Suprapubic skin (tissue), 4 donors: ENCODE results near the gene SULT1C3. TPM values are rescaled to one million over a fixed set of nuclear protein-coding genes. Genes with fewer than 3 reads are reported as not detected.

Source experiments
- DNase-seq, 2 donors: peaks; one replicate each; pipeline ENCODE4 v3.0.0-alpha.2; 2019; ENCODE audit warnings: low spot score in 2 of 2
- H3K27ac ChIP-seq: fragments of 200-600 bp; sonication (generic); one replicate; pipeline ENCODE4 v1.5.1; 2019
- H3K27me3 ChIP-seq: fragments of 200-600 bp; sonication (generic); one replicate; pipeline ENCODE4 v1.5.1; 2019
- H3K36me3 ChIP-seq: fragments of 200-600 bp; sonication (generic); one replicate; pipeline ENCODE4 v1.5.1; 2019
- H3K4me1 ChIP-seq: fragments of 200-600 bp; sonication (generic); one replicate; pipeline ENCODE4 v1.5.1; 2019
- H3K4me3 ChIP-seq: fragments of 200-600 bp; sonication (generic); one replicate; pipeline ENCODE4 v1.5.1; 2019; ENCODE audit warnings: mild to moderate bottlenecking
- H3K9me3 ChIP-seq: fragments of 200-600 bp; sonication (generic); one replicate; pipeline ENCODE4 v1.5.1; 2019
- CTCF ChIP-seq, 2 donors: fragments of 200-600 bp in 1 of 2; fragments of 450-650 bp in 1 of 2; sonication (generic) in 1 of 2; IDR thresholded peaks; one replicate each; pipeline ENCODE4 v1.5.1; 2016 to 2019; ENCODE audit warnings: antibody characterized with exemption in 2 of 2, mild to moderate bottlenecking in 1 of 2, moderate library complexity in 1 of 2
- EP300 ChIP-seq: sonication (generic); formaldehyde crosslinking; IDR thresholded peaks from one replicate; pipeline ENCODE4 v1.6.1; 2017; ENCODE audit warnings: antibody characterized with exemption
- POLR2A ChIP-seq, 2 donors: fragments of 450-650 bp; IDR thresholded peaks; one replicate each; pipeline ENCODE4 v1.6.1; 2017; ENCODE audit warnings: antibody characterized with exemption in 2 of 2, mild to moderate bottlenecking in 2 of 2, moderate library complexity in 2 of 2
- POLR2AphosphoS5 ChIP-seq, 3 donors: sonication (generic); formaldehyde crosslinking; IDR thresholded peaks; one replicate each; pipeline ENCODE4 v1.6.1; 2017; ENCODE audit warnings: antibody characterized with exemption in 3 of 3
- WGBS: methylation state at CpG from one replicate; pipeline ENCODE4 v1.1.5; 2018; 5-methylcytosine and 5-hydroxymethylcytosine counted together
- total RNA-seq, 4 donors: library from RNA; depleted of rRNA; stranded (reverse); fragments of >200 nt; gene quantifications; one replicate each; pipeline ENCODE4 v1.1.0, GENCODE V29; 2016

SULT1C3 gene
- total RNA-seq, 4 donors from 2014 or later: not detected

- Histone ChIP-seq H3K9me3 (no peaks in the 10 kb centered on the region), H3K36me3 (no peaks in the 10 kb centered on the region), H3K27ac (no peak overlapping the region), H3K4me3 (no peak overlapping the region), H3K27me3 (no peaks in the 10 kb centered on the region), H3K4me1 (no peaks in the 10 kb centered on the region)
- 93% methylated on average over 2 of the region's 2 CpGs for WGBS
- TF ChIP-seq POLR2AphosphoS5 (IDR thresholded peaks at IDR 0.05): no peak
- no peak for TF ChIP-seq CTCF (IDR thresholded peaks at IDR 0.05)
- TF ChIP-seq EP300: no peak
- no peak for TF ChIP-seq POLR2A (IDR thresholded peaks at IDR 0.05)
- no peak for DNase-seq
These were observed 66.1 kb downstream of the SULT1C3 start for GRCh38 chr2:108305901-108306300.

GRCh38 chr2:108309903-108310302 lies 70.1 kb downstream of the SULT1C3 start:
- Histone ChIP-seq H3K4me3 (no peak overlapping the region), H3K36me3 (no peaks in the 10 kb centered on the region), H3K27me3 (no peaks in the 10 kb centered on the region), H3K4me1 (no peaks in the 10 kb centered on the region), H3K27ac (no peak overlapping the region), H3K9me3 (no peaks in the 10 kb centered on the region)
- TF ChIP-seq POLR2AphosphoS5 (IDR thresholded peaks at IDR 0.05) (no peak), EP300 (no peak), CTCF (IDR thresholded peaks at IDR 0.05) (no peak), POLR2A (IDR thresholded peaks at IDR 0.05) (no peak)
- no peak for DNase-seq

Other genes starting within 250 kb of the SULT1C3 start
- gene SULT1C2, start 48.9 kb downstream of the SULT1C3 start, total RNA-seq: not detected
- gene SULT1C4, start 138.0 kb downstream of the SULT1C3 start, total RNA-seq: 1 to 10 TPM in 1 of 4 donors, under 1 TPM in 2, not detected in 1; 0.34 to 1.5 (median 0.48) TPM
- gene GCC2, start 209.2 kb downstream of the SULT1C3 start, total RNA-seq: 10 to 100 TPM; 11.0 to 46.7 (median 16.5) TPM